ENCODE measurements around the gene LPAR6. TPM values are rescaled to one million over a fixed set of nuclear protein-coding genes. Genes with fewer than 3 reads are reported as not detected.

Gene LPAR6
- total RNA-seq, 1 donor from 2014 or later: 22.0 TPM

GRCh38 chr13:48415516-48415915 is 2.6 kb upstream of the LPAR6 start:
- DNase-seq (ENCODE audit: low read depth in 2 of 2): no peak

GRCh38 chr13:48414501-48414900 is 1.6 kb upstream of the LPAR6 start:
- DNase-seq (ENCODE audit: low read depth in 2 of 2): no peak

GRCh38 chr13:48411841-48412531 is 927 bp downstream of the LPAR6 start:
- DNase-seq (ENCODE audit: low read depth in 2 of 2): peak in 1 of 2 donors; percentile 44

GRCh38 chr13:48411147-48411794 is 1.6 kb downstream of the LPAR6 start:
- DNase-seq (ENCODE audit: low read depth in 2 of 2): peak in 1 of 2 donors; percentile 24

- DNase-seq (ENCODE audit: low read depth in 2 of 2): peak in 1 of 2 donors; percentile 50
These were observed 2.7 kb downstream of the LPAR6 start for GRCh38 chr13:48410199-48410598.

GRCh38 chr13:48405875-48406274 is 7.0 kb downstream of the LPAR6 start:
- no peak for DNase-seq (ENCODE audit: low read depth in 2 of 2)

- no peak for DNase-seq (ENCODE audit: low read depth in 2 of 2)
These were observed 8.0 kb downstream of the LPAR6 start for GRCh38 chr13:48404952-48405351.

- DNase-seq (ENCODE audit: low read depth in 2 of 2): no peak
These were observed 9.0 kb downstream of the LPAR6 start for GRCh38 chr13:48403913-48404312.

GRCh38 chr13:48403151-48403631 is 9.7 kb downstream of the LPAR6 start:
- no peak for DNase-seq (ENCODE audit: low read depth in 2 of 2)

GRCh38 chr13:48402325-48402932 is 10.5 kb downstream of the LPAR6 start:
- no peak for DNase-seq (ENCODE audit: low read depth in 2 of 2)

- DNase-seq (ENCODE audit: low read depth in 2 of 2): peak in 1 of 2 donors; percentile 28
These were observed 11.4 kb downstream of the LPAR6 start for GRCh38 chr13:48401480-48401879.

- DNase-seq (ENCODE audit: low read depth in 2 of 2): peak; percentile 55 to 92
These were observed 12.0 kb downstream of the LPAR6 start for GRCh38 chr13:48400850-48401291.

GRCh38 chr13:48400090-48400694 is 12.7 kb downstream of the LPAR6 start:
- DNase-seq (ENCODE audit: low read depth in 2 of 2): peak in 1 of 2 donors; percentile 10

GRCh38 chr13:48398450-48399095 is 14.3 kb downstream of the LPAR6 start:
- peak in 1 of 2 donors; percentile 7 for DNase-seq (ENCODE audit: low read depth in 2 of 2)

- DNase-seq (ENCODE audit: low read depth in 2 of 2): no peak
These were observed 15.2 kb downstream of the LPAR6 start for GRCh38 chr13:48397744-48398143.

GRCh38 chr13:48393698-48394085 is 19.2 kb downstream of the LPAR6 start:
- no peak for DNase-seq (ENCODE audit: low read depth in 2 of 2)

- no peak for DNase-seq (ENCODE audit: low read depth in 2 of 2)
These were observed 19.7 kb downstream of the LPAR6 start for GRCh38 chr13:48393030-48393697.

GRCh38 chr13:48391257-48391656 is 21.7 kb downstream of the LPAR6 start:
- DNase-seq (ENCODE audit: low read depth in 2 of 2): no peak

- DNase-seq (ENCODE audit: low read depth in 2 of 2): no peak
These were observed 26.1 kb downstream of the LPAR6 start for GRCh38 chr13:48386816-48387215.

- DNase-seq (ENCODE audit: low read depth in 2 of 2): no peak
These were observed 29.5 kb downstream of the LPAR6 start for GRCh38 chr13:48383384-48383783.

- no peak for DNase-seq (ENCODE audit: low read depth in 2 of 2)
These were observed 32.3 kb downstream of the LPAR6 start for GRCh38 chr13:48380581-48380980.
